RWPE1 (cell line): Measurements from ENCODE around the gene TCAIM.

Source experiments
- CTCF ChIA-PET: fragments of 350-600 bp; sonication (Branson Sonifier 250); formaldehyde crosslinking; extraction: SDS; loops from one replicate; lab custom pipeline; 2021; lab: Yijun Ruan, JAX
- POLR2A ChIA-PET: fragments of 400-600 bp; formaldehyde crosslinking; extraction: SDS; loops from one replicate; lab custom pipeline; 2020; ENCODE audit warnings: antibody characterized with exemption; ENCODE audit not compliant: low non-redundant PET; lab: Yijun Ruan, JAX
- DNase-seq: peaks from one replicate; pipeline ENCODE4 v3.0.0; 2012; ENCODE audit warnings: low spot score
- H3K27ac ChIP-seq: fragments of 450-650 bp; 2 replicates; pipeline ENCODE4 v1.5.1; 2017
- CTCF ChIP-seq: fragments of 450-650 bp; conservative IDR thresholded peaks from 2 replicates; pipeline ENCODE4 v1.5.1; 2017; ENCODE audit warnings: low read depth, mild to moderate bottlenecking

TCAIM gene

GRCh38 chr3:44326515-44326914, 12.1 kb upstream of the TCAIM start:
- H3K27ac ChIP-seq, result no peak overlapping the region
- ChIA-PET CTCF (no interaction called here), POLR2A (no interaction called here)
- TF ChIP-seq CTCF, result no peak
- DNase-seq, result no peak

GRCh38 chr3:44329946-44330345, 8.6 kb upstream of the TCAIM start:
- CTCF ChIA-PET, result no interaction called here
- no peak overlapping the region for H3K27ac ChIP-seq
- POLR2A ChIA-PET, result no interaction called here
- no peak for DNase-seq
- no peak for TF ChIP-seq CTCF

- POLR2A ChIA-PET, result no interaction called here
- TF ChIP-seq CTCF, result no peak
- no peak overlapping the region for H3K27ac ChIP-seq
- CTCF ChIA-PET, result no interaction called here
- no peak for DNase-seq
Measured at GRCh38 chr3:44330444-44330843, 8.1 kb upstream of the TCAIM start.

GRCh38 chr3:44334326-44334725, 4.2 kb upstream of the TCAIM start:
- ChIA-PET CTCF (no interaction called here), POLR2A (no interaction called here)
- no peak overlapping the region for H3K27ac ChIP-seq
- no peak for TF ChIP-seq CTCF
- no peak for DNase-seq

- ChIA-PET POLR2A (no interaction called here), CTCF (interaction anchor here (2.1 kb wide), 1 partner anchor 14 kb away, joined by 5 read pairs; no protein-coding TSS in a partner anchor)
- no peak overlapping the region for H3K27ac ChIP-seq
- TF ChIP-seq CTCF, result no peak
- no peak for DNase-seq
Measured at GRCh38 chr3:44337248-44337785, 1.2 kb upstream of the TCAIM start.

- ChIA-PET POLR2A (no interaction called here), CTCF (interaction anchor here (0.7 kb wide), 1 partner anchor 471 kb away, joined by 3 read pairs; no protein-coding TSS in a partner anchor)
- H3K27ac ChIP-seq, result peak overlapping the region; percentile 91
- no peak for DNase-seq
- no peak for TF ChIP-seq CTCF
Measured at GRCh38 chr3:44338828-44339127, 212 bp downstream of the TCAIM start.
